Measurements from ENCODE around the gene VDR.

DNA sequence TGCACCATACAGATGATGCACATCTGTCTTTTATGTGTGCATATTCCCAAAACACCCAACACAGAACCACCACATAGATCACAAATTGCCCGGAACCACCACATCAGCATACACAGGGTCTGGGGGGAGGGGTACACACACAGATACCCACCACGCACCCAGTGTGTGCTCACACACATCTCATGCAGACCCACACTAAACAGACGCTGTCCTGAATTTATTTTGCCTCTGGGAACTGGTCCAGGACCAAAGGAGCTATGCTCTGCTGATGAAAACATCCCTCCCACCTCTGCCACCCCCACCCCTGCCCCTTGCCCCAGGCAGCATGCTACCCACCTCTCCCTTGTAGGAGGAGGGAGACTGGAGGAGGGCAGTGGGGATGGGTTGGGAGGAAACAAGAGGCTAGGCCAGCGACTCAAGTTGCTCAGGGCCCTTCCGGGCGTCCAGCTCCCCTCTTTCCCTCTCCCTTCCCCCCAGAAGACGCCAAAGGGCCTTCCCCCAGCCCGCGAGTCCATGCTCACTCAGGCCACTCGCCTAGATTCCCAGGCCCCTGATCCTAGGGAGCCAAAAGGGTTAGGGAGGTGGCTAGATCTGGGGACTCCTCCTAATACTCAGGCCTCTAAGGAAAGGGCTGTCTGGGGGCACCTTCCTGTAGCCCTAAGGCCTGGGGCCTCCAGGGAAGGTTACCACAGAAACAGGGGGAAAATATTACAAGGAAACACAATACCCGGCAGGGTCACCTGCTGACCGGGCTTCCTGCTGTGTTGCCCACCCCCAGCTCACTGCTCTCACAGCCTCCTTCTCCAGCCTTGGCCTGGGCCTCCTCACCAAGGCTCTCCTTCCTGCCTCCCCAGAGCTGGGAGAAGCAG is 88.2 kb downstream of the VDR start:
- TF ChIP-seq, protein P1, sequence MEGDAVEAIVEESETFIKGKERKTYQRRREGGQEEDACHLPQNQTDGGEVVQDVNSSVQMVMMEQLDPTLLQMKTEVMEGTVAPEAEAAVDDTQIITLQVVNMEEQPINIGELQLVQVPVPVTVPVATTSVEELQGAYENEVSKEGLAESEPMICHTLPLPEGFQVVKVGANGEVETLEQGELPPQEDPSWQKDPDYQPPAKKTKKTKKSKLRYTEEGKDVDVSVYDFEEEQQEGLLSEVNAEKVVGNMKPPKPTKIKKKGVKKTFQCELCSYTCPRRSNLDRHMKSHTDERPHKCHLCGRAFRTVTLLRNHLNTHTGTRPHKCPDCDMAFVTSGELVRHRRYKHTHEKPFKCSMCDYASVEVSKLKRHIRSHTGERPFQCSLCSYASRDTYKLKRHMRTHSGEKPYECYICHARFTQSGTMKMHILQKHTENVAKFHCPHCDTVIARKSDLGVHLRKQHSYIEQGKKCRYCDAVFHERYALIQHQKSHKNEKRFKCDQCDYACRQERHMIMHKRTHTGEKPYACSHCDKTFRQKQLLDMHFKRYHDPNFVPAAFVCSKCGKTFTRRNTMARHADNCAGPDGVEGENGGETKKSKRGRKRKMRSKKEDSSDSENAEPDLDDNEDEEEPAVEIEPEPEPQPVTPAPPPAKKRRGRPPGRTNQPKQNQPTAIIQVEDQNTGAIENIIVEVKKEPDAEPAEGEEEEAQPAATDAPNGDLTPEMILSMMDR (conservative IDR thresholded peaks at IDR 0.05 in 1 of 2, IDR thresholded peaks at IDR 0.05 in 1 of 2; ENCODE audit: low read depth in 1 of 2, low read length in 2 of 2), result no peak
- TF ChIP-seq EZH2 (IDR thresholded peaks at IDR 0.05; ENCODE audit: low read length, missing control alignments), result no peak
